Fibroblast of lung (primary cell): Measurements from ENCODE around the gene SPACA4. TPM values are rescaled to one million over a fixed set of nuclear protein-coding genes. Genes with fewer than 3 reads are reported as not detected.

Experiments used
- DNase-seq, 2 donors: peaks; one replicate each; pipeline versions ENCODE4 v3.0.0 to v3.0.0-alpha.2; 2010; ENCODE audit warnings: low read depth in 2 of 2
- H2AFZ ChIP-seq: 2 replicates; pipeline ENCODE4 v1.5.1; 2012; ENCODE audit warnings: low read length, control low read depth, inconsistent platforms
- H3K27ac ChIP-seq: 2 replicates; pipeline ENCODE4 v1.5.1; 2011; ENCODE audit warnings: low read length, control low read depth; ENCODE audit not compliant: insufficient read depth
- H3K27me3 ChIP-seq: 2 replicates; pipeline ENCODE4 v1.5.1; 2011; ENCODE audit warnings: mild to moderate bottlenecking, low read length; ENCODE audit not compliant: control insufficient read depth, insufficient read depth
- H3K36me3 ChIP-seq: 2 replicates; pipeline ENCODE4 v1.5.1; 2011; ENCODE audit warnings: low read length; ENCODE audit not compliant: control insufficient read depth, insufficient read depth
- H3K4me1 ChIP-seq: 2 replicates; pipeline ENCODE4 v1.5.1; 2011; ENCODE audit warnings: low read length; ENCODE audit not compliant: control insufficient read depth, insufficient read depth; ENCODE audit errors: extremely low read depth
- H3K4me2 ChIP-seq: 2 replicates; pipeline ENCODE4 v1.5.1; 2011; ENCODE audit warnings: low read length, control low read depth; ENCODE audit not compliant: insufficient read depth; ENCODE audit errors: extremely low read depth
- H3K4me3 ChIP-seq, 4 experiments: fragments of 200-600 bp in 1 of 4; sonication (generic) in 1 of 4; replicated peaks in 1 of 4; 2 replicates each; pipeline ENCODE4 v1.5.1; 2011 to 2016; ENCODE audit warnings: low read length in 4 of 4, low read depth in 3 of 4, mild to moderate bottlenecking in 3 of 4, control low read depth in 2 of 4, inconsistent platforms in 1 of 4, mixed read lengths in 1 of 4; ENCODE audit not compliant: insufficient read depth in 1 of 4; ENCODE audit errors: control extremely low read depth in 1 of 4
- H3K79me2 ChIP-seq: 2 replicates; pipeline ENCODE4 v1.5.1; 2012; ENCODE audit warnings: mild to moderate bottlenecking, low read length, inconsistent platforms; ENCODE audit not compliant: control insufficient read depth, insufficient read depth
- H3K9ac ChIP-seq: 2 replicates; pipeline ENCODE4 v1.5.1; 2011; ENCODE audit warnings: mild to moderate bottlenecking, low read length, control low read depth; ENCODE audit not compliant: insufficient read depth
- H3K9me3 ChIP-seq: 2 replicates; pipeline ENCODE4 v1.5.1; 2012; ENCODE audit warnings: low read depth, low read length; ENCODE audit not compliant: control insufficient read depth, insufficient read depth
- H4K20me1 ChIP-seq: 2 replicates; pipeline ENCODE4 v1.5.1; 2011; ENCODE audit warnings: low read length; ENCODE audit not compliant: control insufficient read depth, insufficient read depth; ENCODE audit errors: extremely low read depth
- CTCF ChIP-seq, 2 donors: IDR thresholded peaks in 1 of 2; conservative IDR thresholded peaks in 1 of 2; 1 replicate in 1 of 2; 2 replicates in 1 of 2; pipeline ENCODE4 v1.5.1; 2011 to 2012; ENCODE audit warnings: low read length in 2 of 2, control low read depth in 1 of 2, inconsistent platforms in 1 of 2, low read depth in 1 of 2, mild to moderate bottlenecking in 1 of 2
- EZH2 ChIP-seq: IDR thresholded peaks from 2 replicates; pipeline ENCODE4 v1.5.1; 2012; ENCODE audit warnings: low read length, control low read depth, mild to moderate bottlenecking; ENCODE audit errors: missing control alignments
- polyA plus RNA-seq, 2 donors: library from polyadenylated mRNA; depleted of rRNA in 1 of 2; stranded (reverse) in 1 of 2; unstranded in 1 of 2; fragments of >200 nt; gene quantifications; 2 replicates each; pipeline ENCODE4 v1.2.1, GENCODE V29; 2011 to 2012; ENCODE audit warnings: missing spikeins in 1 of 2
- total RNA-seq: library from RNA; depleted of rRNA; stranded (reverse); fragments of >200 nt; gene quantifications from 2 replicates; pipeline ENCODE4 v1.2.1, GENCODE V29; 2014

The SPACA4 gene
- total and polyA plus RNA-seq, 2 donors (not counting 1 experiment from before 2014, with no cell fraction given), result not detected

- no peak for TF ChIP-seq CTCF (conservative IDR thresholded peaks at IDR 0.05 in 1 of 2, IDR thresholded peaks at IDR 0.05 in 1 of 2; ENCODE audit: low read depth in 1 of 2, low read length in 2 of 2)
- TF ChIP-seq EZH2, result no peak
- no peak overlapping the region for H3K4me2 ChIP-seq
- no peaks in the 10 kb centered on the region for H3K9me3 ChIP-seq
- no peaks in the 10 kb centered on the region for H3K36me3 ChIP-seq
- H3K79me2 ChIP-seq, result no peaks in the 10 kb centered on the region
- H3K27me3 ChIP-seq, result no peaks in the 10 kb centered on the region
- H2AFZ ChIP-seq, result no peak overlapping the region
- H4K20me1 ChIP-seq, result no peaks in the 10 kb centered on the region
- DNase-seq, result peak in 1 of 2 donors; percentile 48
- H3K4me3 ChIP-seq, result no peak overlapping the region
- peaks cover 1% of the 10 kb centered on the region for H3K4me1 ChIP-seq
- H3K9ac ChIP-seq, result no peak overlapping the region
- H3K27ac ChIP-seq, result no peak overlapping the region
Measured at GRCh38 chr19:48578891-48579290, 27.7 kb upstream of the SPACA4 start.

GRCh38 chr19:48582168-48582567 is 24.4 kb upstream of the SPACA4 start:
- DNase-seq, result no peak
- no peak overlapping the region for H3K9ac ChIP-seq
- no peaks in the 10 kb centered on the region for H3K27me3 ChIP-seq
- H3K36me3 ChIP-seq, result no peaks in the 10 kb centered on the region
- H4K20me1 ChIP-seq, result no peaks in the 10 kb centered on the region
- H3K79me2 ChIP-seq, result no peaks in the 10 kb centered on the region
- H3K4me2 ChIP-seq, result no peak overlapping the region
- no peak overlapping the region for H2AFZ ChIP-seq
- H3K4me1 ChIP-seq, result peaks cover 4% of the 10 kb centered on the region
- no peaks in the 10 kb centered on the region for H3K9me3 ChIP-seq
- TF ChIP-seq CTCF (conservative IDR thresholded peaks at IDR 0.05 in 1 of 2, IDR thresholded peaks at IDR 0.05 in 1 of 2; ENCODE audit: low read depth in 1 of 2, low read length in 2 of 2) (no peak), EZH2 (no peak)
- H3K27ac ChIP-seq, result no peak overlapping the region
- no peak overlapping the region for H3K4me3 ChIP-seq

- no peaks in the 10 kb centered on the region for H3K79me2 ChIP-seq
- DNase-seq, result no peak
- peaks cover 4% of the 10 kb centered on the region for H3K4me1 ChIP-seq
- H3K36me3 ChIP-seq, result no peaks in the 10 kb centered on the region
- TF ChIP-seq CTCF (conservative IDR thresholded peaks at IDR 0.05 in 1 of 2, IDR thresholded peaks at IDR 0.05 in 1 of 2; ENCODE audit: low read depth in 1 of 2, low read length in 2 of 2) (no peak), EZH2 (no peak)
- no peaks in the 10 kb centered on the region for H3K9me3 ChIP-seq
- no peak overlapping the region for H3K4me3 ChIP-seq
- no peaks in the 10 kb centered on the region for H4K20me1 ChIP-seq
- H2AFZ ChIP-seq, result no peak overlapping the region
- H3K9ac ChIP-seq, result no peak overlapping the region
- no peaks in the 10 kb centered on the region for H3K27me3 ChIP-seq
- H3K4me2 ChIP-seq, result no peak overlapping the region
- H3K27ac ChIP-seq, result no peak overlapping the region
Measured at GRCh38 chr19:48587387-48587786, 19.2 kb upstream of the SPACA4 start.
